PFSK-1 (cell line): ENCODE measurements around the gene CEBPA.

Experiments used
- FOXP2 ChIP-seq: optimal IDR thresholded peaks from 2 replicates; pipeline ENCODE3; 2011; ENCODE audit warnings: borderline replicate concordance, control low read depth, inconsistent platforms; ENCODE audit not compliant: insufficient read depth; ENCODE audit errors: extremely low read length, extremely low read depth
- POLR2AphosphoS5 ChIP-seq: IDR thresholded peaks from 2 replicates; pipeline ENCODE4 v1.6.1; 2012; ENCODE audit warnings: low read depth, mild to moderate bottlenecking, control low read depth, low read length, moderate library complexity
- SIN3A ChIP-seq: IDR thresholded peaks from 2 replicates; pipeline ENCODE4 v1.6.1; 2012; ENCODE audit warnings: mild to moderate bottlenecking, low read length, moderate library complexity, borderline replicate concordance; ENCODE audit not compliant: insufficient read depth
- TAF1 ChIP-seq: IDR thresholded peaks from 2 replicates; pipeline ENCODE4 v1.6.1; 2012; ENCODE audit warnings: low read length, control low read depth, borderline replicate concordance; ENCODE audit not compliant: insufficient read depth
- TF ChIP-seq, protein P1 (sequence below), 2 experiments: IDR thresholded peaks; 2 replicates each; pipeline versions ENCODE4 v1.6.1 to v1.8.0; 2011 to 2012; ENCODE audit warnings: low read depth in 2 of 2, low read length in 2 of 2, control low read depth in 1 of 2, inconsistent platforms in 1 of 2, mild to moderate bottlenecking in 1 of 2, moderate library complexity in 1 of 2; ENCODE audit not compliant: insufficient read depth in 1 of 2

Gene CEBPA

DNA sequence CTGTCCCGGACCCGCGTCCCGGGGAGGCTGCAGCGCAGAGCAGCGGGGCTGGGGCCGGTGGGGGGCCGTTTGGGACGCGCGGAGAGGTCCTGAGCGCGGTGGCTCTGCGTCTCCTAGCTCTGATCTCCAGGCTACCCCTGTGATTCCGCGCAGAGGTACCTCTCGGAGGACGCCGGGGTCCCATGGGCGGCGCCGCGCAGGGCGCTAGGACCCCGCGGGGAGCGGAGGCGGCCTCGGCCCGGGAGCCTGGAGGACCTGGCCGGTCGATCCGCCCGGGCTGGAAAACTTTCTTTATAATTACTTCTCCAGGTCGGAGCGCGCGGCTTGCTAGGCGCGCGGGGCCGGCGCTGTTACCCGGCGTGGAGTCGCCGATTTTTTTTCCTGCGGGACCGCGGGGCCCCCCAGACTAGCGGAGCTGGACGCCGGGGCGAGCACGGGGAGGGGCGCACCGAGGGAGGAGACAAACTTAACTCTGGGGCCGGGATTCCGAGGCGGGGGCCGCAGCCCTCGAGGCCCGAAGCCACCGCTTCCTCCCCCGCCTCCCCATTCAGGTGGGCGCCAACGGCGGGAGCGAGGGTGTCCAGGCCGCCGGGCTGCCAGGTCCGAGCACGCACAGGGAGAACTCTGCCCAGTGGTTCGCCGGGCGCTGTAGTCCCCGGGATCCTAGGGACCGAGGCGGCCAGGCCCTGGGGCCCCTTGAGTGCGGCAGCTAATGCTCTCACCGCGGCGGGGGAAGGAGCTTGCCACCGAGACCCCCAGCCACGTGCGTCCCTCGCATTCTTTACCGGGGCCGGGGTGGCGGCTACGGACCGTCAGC is 848 bp upstream of the CEBPA start:
- TF ChIP-seq TAF1 (no peak), POLR2AphosphoS5 (no peak), FOXP2 (no peak), SIN3A (no peak)
- TF ChIP-seq, protein P1, sequence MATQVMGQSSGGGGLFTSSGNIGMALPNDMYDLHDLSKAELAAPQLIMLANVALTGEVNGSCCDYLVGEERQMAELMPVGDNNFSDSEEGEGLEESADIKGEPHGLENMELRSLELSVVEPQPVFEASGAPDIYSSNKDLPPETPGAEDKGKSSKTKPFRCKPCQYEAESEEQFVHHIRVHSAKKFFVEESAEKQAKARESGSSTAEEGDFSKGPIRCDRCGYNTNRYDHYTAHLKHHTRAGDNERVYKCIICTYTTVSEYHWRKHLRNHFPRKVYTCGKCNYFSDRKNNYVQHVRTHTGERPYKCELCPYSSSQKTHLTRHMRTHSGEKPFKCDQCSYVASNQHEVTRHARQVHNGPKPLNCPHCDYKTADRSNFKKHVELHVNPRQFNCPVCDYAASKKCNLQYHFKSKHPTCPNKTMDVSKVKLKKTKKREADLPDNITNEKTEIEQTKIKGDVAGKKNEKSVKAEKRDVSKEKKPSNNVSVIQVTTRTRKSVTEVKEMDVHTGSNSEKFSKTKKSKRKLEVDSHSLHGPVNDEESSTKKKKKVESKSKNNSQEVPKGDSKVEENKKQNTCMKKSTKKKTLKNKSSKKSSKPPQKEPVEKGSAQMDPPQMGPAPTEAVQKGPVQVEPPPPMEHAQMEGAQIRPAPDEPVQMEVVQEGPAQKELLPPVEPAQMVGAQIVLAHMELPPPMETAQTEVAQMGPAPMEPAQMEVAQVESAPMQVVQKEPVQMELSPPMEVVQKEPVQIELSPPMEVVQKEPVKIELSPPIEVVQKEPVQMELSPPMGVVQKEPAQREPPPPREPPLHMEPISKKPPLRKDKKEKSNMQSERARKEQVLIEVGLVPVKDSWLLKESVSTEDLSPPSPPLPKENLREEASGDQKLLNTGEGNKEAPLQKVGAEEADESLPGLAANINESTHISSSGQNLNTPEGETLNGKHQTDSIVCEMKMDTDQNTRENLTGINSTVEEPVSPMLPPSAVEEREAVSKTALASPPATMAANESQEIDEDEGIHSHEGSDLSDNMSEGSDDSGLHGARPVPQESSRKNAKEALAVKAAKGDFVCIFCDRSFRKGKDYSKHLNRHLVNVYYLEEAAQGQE (IDR thresholded peaks at IDR 0.05; ENCODE audit: insufficient read depth in 1 of 2, low read depth in 2 of 2, low read length in 2 of 2) = no peak

DNA sequence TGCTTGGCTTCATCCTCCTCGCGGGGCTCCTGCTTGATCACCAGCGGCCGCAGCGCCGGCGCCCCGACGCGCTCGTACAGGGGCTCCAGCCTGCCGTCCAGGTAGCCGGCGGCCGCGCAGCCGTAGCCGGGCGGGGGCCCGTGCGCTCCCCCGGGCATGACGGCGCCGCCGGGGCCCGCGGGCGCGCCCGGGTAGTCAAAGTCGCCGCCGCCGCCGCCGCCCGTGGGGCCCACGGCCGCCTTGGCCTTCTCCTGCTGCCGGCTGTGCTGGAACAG is 497 bp downstream of the CEBPA start:
- TF ChIP-seq SIN3A (no peak), FOXP2 (no peak), TAF1 (no peak), POLR2AphosphoS5 (no peak)
- TF ChIP-seq, protein P1 (IDR thresholded peaks at IDR 0.05; ENCODE audit: insufficient read depth in 1 of 2, low read depth in 2 of 2, low read length in 2 of 2) = no peak

DNA sequence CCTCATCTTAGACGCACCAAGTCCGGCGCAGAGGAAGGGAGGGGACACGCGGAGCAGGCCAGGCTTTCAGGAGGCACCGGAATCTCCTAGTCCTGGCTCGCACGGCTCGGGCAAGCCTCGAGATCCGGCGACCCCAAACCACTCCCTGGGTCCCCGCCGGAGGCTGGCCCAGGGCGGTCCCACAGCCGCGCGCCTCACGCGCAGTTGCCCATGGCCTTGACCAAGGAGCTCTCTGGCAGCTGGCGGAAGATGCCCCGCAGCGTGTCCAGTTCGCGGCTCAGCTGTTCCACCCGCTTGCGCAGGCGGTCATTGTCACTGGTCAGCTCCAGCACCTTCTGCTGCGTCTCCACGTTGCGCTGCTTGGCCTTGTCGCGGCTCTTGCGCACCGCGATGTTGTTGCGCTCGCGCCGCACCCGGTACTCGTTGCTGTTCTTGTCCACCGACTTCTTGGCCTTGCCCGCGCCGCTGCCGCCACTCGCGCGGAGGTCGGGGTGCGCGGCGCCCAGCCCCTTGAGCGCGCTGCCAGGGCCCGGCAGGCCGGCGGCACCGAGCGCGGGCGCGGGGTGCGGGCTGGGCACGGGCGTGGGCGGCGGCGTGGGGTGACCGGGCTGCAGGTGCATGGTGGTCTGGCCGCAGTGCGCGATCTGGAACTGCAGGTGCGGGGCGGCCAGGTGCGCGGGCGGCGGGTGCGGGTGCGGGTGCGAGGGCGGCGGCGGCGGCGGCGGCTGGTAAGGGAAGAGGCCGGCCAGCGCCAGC is 1.0 kb downstream of the CEBPA start:
- TF ChIP-seq TAF1 (no peak), SIN3A (no peak), POLR2AphosphoS5 (no peak), FOXP2 (no peak)
- TF ChIP-seq, protein P1 (IDR thresholded peaks at IDR 0.05; ENCODE audit: insufficient read depth in 1 of 2, low read depth in 2 of 2, low read length in 2 of 2) = no peak

DNA sequence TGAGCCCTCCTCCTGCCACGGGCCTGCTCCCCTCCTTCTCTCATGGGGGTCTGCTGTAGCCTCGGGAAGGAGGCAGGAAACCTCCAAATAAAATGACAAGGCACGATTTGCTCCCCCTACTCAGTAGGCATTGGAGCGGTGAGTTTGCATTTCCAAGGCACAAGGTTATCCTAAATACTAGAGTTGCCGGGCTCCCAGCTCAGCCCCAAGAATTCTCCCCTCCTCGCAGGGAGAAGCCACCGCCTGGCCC is 1.5 kb downstream of the CEBPA start:
- no peak for TF ChIP-seq FOXP2
- TF ChIP-seq, protein P1 (IDR thresholded peaks at IDR 0.05; ENCODE audit: insufficient read depth in 1 of 2, low read depth in 2 of 2, low read length in 2 of 2) = no peak
- TF ChIP-seq SIN3A = no peak
- TF ChIP-seq TAF1 = no peak
- no peak for TF ChIP-seq POLR2AphosphoS5
